GM12878 (cell line): Measurements from ENCODE around the gene PRKG1.

Experiments
- EGR1 ChIP-seq, 2 experiments: IDR thresholded peaks; 1 replicate in 1 of 2; 2 replicates in 1 of 2; pipeline ENCODE4 v1.6.1; 2011 to 2012; ENCODE audit warnings: low read depth in 2 of 2, low read length in 2 of 2, borderline replicate concordance in 1 of 2, mild to moderate bottlenecking in 1 of 2, moderate library complexity in 1 of 2
- TF ChIP-seq, protein P1 (sequence below): IDR thresholded peaks from 2 replicates; pipeline ENCODE4 v1.6.1; 2012; ENCODE audit warnings: mild to moderate bottlenecking, low read depth, low read length
- TF ChIP-seq, protein P2 (sequence below): IDR thresholded peaks from 2 replicates; pipeline ENCODE4 v1.6.1; 2012; ENCODE audit warnings: improper control_type of control experiment, low read depth, low read length; ENCODE audit not compliant: insufficient replicate concordance

DNA sequence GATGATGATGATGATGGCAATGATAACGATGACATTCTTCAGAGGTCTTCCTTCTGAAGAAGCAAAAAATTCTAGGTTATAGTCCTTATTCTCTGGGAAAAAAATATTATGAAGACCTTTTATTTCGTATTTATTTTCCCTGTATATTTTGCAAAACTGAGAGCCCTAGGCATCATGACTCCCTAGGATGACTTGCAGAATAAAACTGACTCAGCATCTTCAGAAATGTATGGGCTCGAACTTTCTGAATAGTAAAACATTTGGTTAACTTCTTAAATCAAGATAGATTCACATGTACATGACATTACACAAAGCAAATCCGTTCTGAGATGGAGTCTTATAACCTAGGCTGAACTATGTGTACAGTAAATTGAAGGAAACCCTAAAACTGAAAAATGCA is 1269.2 kb downstream of the PRKG1 start:
- TF ChIP-seq, protein P1, sequence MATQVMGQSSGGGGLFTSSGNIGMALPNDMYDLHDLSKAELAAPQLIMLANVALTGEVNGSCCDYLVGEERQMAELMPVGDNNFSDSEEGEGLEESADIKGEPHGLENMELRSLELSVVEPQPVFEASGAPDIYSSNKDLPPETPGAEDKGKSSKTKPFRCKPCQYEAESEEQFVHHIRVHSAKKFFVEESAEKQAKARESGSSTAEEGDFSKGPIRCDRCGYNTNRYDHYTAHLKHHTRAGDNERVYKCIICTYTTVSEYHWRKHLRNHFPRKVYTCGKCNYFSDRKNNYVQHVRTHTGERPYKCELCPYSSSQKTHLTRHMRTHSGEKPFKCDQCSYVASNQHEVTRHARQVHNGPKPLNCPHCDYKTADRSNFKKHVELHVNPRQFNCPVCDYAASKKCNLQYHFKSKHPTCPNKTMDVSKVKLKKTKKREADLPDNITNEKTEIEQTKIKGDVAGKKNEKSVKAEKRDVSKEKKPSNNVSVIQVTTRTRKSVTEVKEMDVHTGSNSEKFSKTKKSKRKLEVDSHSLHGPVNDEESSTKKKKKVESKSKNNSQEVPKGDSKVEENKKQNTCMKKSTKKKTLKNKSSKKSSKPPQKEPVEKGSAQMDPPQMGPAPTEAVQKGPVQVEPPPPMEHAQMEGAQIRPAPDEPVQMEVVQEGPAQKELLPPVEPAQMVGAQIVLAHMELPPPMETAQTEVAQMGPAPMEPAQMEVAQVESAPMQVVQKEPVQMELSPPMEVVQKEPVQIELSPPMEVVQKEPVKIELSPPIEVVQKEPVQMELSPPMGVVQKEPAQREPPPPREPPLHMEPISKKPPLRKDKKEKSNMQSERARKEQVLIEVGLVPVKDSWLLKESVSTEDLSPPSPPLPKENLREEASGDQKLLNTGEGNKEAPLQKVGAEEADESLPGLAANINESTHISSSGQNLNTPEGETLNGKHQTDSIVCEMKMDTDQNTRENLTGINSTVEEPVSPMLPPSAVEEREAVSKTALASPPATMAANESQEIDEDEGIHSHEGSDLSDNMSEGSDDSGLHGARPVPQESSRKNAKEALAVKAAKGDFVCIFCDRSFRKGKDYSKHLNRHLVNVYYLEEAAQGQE = no peak
- TF ChIP-seq, protein P2, sequence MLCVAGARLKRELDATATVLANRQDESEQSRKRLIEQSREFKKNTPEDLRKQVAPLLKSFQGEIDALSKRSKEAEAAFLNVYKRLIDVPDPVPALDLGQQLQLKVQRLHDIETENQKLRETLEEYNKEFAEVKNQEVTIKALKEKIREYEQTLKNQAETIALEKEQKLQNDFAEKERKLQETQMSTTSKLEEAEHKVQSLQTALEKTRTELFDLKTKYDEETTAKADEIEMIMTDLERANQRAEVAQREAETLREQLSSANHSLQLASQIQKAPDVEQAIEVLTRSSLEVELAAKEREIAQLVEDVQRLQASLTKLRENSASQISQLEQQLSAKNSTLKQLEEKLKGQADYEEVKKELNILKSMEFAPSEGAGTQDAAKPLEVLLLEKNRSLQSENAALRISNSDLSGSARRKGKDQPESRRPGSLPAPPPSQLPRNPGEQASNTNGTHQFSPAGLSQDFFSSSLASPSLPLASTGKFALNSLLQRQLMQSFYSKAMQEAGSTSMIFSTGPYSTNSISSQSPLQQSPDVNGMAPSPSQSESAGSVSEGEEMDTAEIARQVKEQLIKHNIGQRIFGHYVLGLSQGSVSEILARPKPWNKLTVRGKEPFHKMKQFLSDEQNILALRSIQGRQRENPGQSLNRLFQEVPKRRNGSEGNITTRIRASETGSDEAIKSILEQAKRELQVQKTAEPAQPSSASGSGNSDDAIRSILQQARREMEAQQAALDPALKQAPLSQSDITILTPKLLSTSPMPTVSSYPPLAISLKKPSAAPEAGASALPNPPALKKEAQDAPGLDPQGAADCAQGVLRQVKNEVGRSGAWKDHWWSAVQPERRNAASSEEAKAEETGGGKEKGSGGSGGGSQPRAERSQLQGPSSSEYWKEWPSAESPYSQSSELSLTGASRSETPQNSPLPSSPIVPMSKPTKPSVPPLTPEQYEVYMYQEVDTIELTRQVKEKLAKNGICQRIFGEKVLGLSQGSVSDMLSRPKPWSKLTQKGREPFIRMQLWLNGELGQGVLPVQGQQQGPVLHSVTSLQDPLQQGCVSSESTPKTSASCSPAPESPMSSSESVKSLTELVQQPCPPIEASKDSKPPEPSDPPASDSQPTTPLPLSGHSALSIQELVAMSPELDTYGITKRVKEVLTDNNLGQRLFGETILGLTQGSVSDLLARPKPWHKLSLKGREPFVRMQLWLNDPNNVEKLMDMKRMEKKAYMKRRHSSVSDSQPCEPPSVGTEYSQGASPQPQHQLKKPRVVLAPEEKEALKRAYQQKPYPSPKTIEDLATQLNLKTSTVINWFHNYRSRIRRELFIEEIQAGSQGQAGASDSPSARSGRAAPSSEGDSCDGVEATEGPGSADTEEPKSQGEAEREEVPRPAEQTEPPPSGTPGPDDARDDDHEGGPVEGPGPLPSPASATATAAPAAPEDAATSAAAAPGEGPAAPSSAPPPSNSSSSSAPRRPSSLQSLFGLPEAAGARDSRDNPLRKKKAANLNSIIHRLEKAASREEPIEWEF = no peak
- TF ChIP-seq EGR1 (IDR thresholded peaks at IDR 0.05; ENCODE audit: borderline replicate concordance in 1 of 2, low read depth in 2 of 2, low read length in 2 of 2) = no peak
